Fibroblast of lung (primary cell): ENCODE data around the gene MRPL19.

Source experiments
- EZH2 ChIP-seq: IDR thresholded peaks from 2 replicates; pipeline ENCODE4 v1.5.1; 2012; ENCODE audit warnings: low read length, control low read depth, mild to moderate bottlenecking; ENCODE audit errors: missing control alignments
- TF ChIP-seq, protein P1 (sequence below), 2 donors: IDR thresholded peaks in 1 of 2; conservative IDR thresholded peaks in 1 of 2; 1 replicate in 1 of 2; 2 replicates in 1 of 2; pipeline ENCODE4 v1.5.1; 2011 to 2012; ENCODE audit warnings: low read length in 2 of 2, control low read depth in 1 of 2, inconsistent platforms in 1 of 2, low read depth in 1 of 2, mild to moderate bottlenecking in 1 of 2

DNA sequence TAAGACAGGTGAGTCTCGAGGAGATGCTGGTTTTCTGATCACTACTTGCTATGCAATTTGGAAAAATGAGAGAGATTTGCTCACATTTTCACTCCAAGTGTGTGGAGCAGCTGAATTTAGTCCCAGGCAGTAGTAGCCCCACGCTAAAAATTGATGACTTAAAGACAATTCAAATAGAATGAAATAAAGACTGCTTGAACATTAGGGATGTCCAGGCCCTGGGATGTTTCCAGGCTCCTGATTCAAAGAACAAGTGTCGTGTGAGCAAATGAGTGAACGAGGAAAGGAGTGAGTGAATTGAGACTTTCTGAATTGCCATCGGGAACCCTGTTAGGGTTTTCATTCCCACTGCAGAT lies 37.3 kb upstream of the MRPL19 start:
- TF ChIP-seq, protein P1, sequence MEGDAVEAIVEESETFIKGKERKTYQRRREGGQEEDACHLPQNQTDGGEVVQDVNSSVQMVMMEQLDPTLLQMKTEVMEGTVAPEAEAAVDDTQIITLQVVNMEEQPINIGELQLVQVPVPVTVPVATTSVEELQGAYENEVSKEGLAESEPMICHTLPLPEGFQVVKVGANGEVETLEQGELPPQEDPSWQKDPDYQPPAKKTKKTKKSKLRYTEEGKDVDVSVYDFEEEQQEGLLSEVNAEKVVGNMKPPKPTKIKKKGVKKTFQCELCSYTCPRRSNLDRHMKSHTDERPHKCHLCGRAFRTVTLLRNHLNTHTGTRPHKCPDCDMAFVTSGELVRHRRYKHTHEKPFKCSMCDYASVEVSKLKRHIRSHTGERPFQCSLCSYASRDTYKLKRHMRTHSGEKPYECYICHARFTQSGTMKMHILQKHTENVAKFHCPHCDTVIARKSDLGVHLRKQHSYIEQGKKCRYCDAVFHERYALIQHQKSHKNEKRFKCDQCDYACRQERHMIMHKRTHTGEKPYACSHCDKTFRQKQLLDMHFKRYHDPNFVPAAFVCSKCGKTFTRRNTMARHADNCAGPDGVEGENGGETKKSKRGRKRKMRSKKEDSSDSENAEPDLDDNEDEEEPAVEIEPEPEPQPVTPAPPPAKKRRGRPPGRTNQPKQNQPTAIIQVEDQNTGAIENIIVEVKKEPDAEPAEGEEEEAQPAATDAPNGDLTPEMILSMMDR (conservative IDR thresholded peaks at IDR 0.05 in 1 of 2, IDR thresholded peaks at IDR 0.05 in 1 of 2; ENCODE audit: low read depth in 1 of 2, low read length in 2 of 2): no peak
- TF ChIP-seq EZH2: no peak
